GM12872 (cell line): ENCODE results near the gene INS.

Source experiments
- TF ChIP-seq, protein P1 (sequence below): IDR thresholded peaks from 3 replicates; pipeline ENCODE4 v1.5.1; 2011; ENCODE audit warnings: low read depth, mild to moderate bottlenecking, low read length, moderate library complexity; ENCODE audit not compliant: insufficient read depth

The INS gene

DNA sequence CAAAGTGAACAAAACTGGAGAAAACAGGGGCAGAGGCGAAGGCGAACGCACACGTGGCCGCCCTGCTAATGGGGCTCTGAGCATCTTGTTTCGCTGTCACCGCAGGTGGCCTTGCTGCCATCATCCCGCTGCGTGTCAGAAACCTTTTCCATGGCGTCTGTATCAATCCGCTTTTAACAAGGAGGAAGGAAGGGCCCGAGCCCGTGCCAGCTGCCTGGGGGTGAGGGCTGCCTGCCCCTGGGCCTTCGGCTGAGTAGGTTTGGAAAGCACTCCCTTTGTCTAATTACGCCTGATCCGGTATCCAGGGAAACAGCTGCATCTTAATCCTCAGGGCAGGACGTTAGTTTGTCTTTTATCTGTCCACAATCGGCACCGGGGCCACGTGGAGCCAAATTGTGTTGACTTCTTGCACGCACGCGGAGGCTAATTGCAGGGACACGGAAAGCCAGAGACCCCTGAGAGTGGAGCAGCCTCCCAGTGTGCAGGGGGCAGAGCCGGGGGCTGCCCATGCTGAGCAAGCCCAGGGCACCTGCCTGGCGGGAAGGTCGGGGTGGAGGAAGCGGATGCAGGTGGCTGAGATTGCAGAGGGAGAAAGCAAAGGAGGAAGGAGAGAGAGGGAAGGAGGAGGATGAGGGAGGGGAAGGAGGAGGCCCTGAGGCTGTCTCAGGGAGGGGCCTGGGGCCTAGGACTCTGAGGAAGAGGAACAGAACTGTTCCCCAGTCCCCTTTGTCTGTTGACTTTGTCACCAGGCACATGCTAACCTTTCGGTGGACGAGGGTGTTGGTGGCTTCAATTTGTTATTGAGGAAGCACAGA lies 29.9 kb upstream of the INS start:
- TF ChIP-seq, protein P1, sequence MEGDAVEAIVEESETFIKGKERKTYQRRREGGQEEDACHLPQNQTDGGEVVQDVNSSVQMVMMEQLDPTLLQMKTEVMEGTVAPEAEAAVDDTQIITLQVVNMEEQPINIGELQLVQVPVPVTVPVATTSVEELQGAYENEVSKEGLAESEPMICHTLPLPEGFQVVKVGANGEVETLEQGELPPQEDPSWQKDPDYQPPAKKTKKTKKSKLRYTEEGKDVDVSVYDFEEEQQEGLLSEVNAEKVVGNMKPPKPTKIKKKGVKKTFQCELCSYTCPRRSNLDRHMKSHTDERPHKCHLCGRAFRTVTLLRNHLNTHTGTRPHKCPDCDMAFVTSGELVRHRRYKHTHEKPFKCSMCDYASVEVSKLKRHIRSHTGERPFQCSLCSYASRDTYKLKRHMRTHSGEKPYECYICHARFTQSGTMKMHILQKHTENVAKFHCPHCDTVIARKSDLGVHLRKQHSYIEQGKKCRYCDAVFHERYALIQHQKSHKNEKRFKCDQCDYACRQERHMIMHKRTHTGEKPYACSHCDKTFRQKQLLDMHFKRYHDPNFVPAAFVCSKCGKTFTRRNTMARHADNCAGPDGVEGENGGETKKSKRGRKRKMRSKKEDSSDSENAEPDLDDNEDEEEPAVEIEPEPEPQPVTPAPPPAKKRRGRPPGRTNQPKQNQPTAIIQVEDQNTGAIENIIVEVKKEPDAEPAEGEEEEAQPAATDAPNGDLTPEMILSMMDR, result no peak

DNA sequence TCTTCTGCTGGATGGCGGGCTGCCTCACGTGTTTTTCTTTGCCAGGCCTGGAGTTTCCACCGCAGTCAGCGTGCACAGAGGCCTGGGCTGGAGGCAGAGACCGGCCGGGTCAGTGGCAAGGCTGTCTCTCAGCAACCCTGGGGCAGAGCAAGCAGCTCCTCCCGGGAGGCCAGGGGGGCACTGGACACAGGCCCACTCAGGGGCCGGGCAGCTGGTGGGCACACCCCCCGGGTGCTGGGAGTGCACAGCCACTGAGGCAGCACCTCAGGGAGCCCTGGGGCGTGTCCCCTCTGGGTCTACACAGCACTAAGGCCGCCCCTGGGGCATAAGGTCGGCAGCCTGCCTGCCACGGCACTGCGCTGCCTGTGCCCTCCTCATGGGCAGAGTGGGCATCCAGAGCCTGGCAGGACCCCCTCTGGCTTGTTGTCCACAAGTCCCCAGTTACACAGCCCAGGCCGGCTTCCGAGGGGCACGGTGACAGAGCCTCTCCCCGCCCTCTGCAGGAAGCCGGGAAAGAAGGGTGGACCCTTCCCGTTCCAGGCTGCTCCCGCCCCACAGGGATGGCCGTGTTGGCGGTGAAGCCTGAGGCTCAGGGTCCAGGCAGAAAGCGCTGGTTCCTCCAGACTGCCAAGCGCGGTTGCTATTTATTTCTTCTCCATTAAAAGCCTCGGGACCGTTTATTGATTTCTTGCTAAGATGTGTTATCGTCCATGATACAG lies 29.1 kb upstream of the INS start:
- TF ChIP-seq, protein P1, result no peak

DNA sequence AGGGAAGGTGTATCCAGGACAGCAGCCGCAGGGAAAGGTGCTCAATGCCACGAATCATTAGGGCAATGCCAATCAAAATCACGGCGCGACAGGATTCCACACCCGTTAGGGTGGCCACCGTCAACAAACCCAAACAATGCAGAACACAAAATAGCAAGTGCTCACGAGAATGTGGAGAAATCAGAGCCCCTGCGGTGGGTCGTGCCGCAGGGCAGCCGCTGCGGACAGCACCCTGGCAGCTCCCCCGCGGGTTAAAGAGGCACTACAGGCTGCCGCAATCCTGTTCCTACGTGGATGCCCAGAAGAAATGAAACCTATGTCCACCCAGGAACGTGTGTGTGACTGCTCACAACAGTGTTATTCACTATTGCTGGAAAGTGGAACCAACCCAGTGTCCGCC lies 27.7 kb upstream of the INS start:
- TF ChIP-seq, protein P1, result no peak

DNA sequence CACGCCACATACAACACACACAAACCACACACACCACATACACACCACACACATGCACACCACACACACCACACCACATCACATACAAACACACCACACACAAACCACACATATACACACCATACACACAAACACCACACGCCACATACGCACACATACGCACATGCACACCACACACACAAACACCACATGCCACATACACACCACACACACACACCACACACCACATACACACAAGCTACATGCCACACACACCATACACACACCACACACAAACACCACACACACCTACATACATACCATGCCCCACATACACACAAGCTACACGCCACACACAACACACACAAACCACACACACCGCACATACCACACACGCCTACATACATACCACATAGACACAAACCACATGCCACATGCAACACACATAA lies 26.3 kb upstream of the INS start:
- TF ChIP-seq, protein P1, result no peak

DNA sequence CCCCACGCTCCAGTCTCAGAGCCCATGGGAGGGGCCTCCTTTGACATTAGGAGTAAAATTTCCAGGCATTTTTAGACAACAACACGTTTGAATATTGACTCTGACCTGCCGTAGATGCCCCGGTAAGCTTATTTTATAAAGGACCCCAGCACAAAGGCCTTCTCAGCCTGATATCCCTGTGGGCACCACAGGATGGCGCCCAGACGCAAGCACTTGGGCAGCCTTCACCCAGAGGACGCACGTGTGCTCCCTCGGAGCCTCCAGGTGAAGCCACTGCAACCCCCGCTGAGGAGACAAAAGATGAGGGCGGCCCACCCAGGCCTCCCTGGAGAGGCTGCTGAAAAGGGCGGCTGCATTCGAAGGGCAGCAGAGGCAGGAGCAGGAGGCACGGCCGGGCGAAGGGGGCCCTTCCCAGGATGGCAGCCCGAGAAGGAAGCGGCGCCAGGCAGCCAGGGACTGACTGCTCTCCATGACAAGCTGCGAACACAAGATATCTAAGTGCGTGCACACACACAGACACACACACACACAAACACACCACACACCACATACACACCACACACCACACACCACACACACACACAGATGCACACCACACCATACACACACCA lies 25.8 kb upstream of the INS start:
- TF ChIP-seq, protein P1, result peak; percentile 59

DNA sequence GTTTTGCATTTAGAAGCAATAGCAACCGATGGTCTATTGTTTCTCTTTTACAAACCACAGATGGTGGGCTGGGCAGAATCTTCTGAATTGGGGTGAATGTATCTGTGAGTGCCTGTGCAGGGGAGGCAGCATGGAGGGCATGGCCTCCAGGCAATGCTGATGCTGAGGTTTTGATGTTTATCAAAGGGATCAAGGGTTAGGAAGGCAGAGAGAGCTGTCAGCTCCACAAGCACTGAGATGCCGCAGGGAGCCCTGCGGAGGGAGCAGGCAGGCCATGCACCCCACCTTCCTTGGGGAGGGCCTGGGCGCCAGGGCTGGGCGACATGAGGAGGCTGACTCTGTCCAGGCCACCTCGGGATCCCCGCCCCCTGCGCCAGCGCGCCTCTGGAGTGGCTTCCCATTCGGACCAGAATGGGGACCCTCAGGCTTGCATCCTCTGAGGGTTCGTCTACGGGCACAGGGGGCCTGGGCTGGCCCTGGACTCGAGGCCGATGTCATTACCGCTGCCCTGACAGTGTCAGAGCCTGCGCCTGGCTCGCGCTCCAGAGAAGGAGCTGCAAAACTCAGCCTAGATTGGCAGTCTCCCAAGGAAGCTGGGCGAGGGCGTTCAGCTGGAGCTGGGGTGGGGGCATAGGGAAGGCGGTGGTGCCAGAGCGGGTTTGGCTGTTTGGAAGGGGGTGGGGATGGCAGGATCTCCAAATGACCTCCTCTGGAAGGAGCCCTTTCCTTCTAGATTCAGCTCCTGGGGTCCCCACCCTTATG lies 24.5 kb upstream of the INS start:
- TF ChIP-seq, protein P1, result no peak
